HCT116 (cell line): ENCODE data around the gene CCL21. TPM values are rescaled to one million over a fixed set of nuclear protein-coding genes. Genes with fewer than 3 reads are reported as not detected.

ENCODE experiments used
- ATAC-seq: fragments of 200-7000 bp; cut with Tn5 transposase; 2 replicates; pipeline ENCODE4 v1.9.1; 2020; ENCODE audit warnings: mild to moderate bottlenecking, moderate library complexity
- BruUV-seq: library from RNA; stranded (reverse); fragments of 400-500 nt; replicated peaks from 2 replicates; lab custom pipeline; 2021; lab: Mats Ljungman, UMichigan
- CTCF ChIA-PET: fragments of 300-600 bp; sonication (Branson Sonifier 250); formaldehyde crosslinking; loops from one replicate; lab custom pipeline; 2021; ENCODE audit warnings: antibody characterized with exemption; lab: Charles Lee
- POLR2A ChIA-PET: fragments of 300-600, 350-600 bp; sonication (Branson Sonifier 250); formaldehyde crosslinking; loops from one replicate; lab custom pipeline; 2021; ENCODE audit warnings: antibody characterized with exemption; lab: Charles Lee
- RAD21 ChIA-PET, 2 experiments: fragments of 300-600 bp; sonication (Branson Sonifier 250); formaldehyde crosslinking; loops; one replicate each; lab custom pipeline; 2023; ENCODE audit warnings: low total read pairs in 2 of 2; ENCODE audit not compliant: uncharacterized antibody in 2 of 2, unreplicated experiment in 2 of 2, low non-redundant PET in 1 of 2; lab: Charles Lee
- DNase-seq: peaks from one replicate; pipeline ENCODE4 v3.0.0-alpha.2; 2010; ENCODE audit warnings: low read depth, low spot score
- H2AFZ ChIP-seq: fragments of 200-600 bp; shearing (Covaris generic), sonication (generic); 2 replicates; pipeline ENCODE4 v1.6.1; 2017; ENCODE audit warnings: low read depth, mixed run types, mixed read lengths, antibody characterized with exemption, low read length; ENCODE audit not compliant: poor library complexity, severe bottlenecking
- H3K27ac ChIP-seq: 2 replicates; pipeline ENCODE4 v1.5.1; 2012; ENCODE audit warnings: low read depth, low read length
- H3K27me3 ChIP-seq: fragments of 200-600 bp; sonication (generic); 2 replicates; pipeline ENCODE4 v1.6.1; 2016; ENCODE audit warnings: mixed run types, low read length, mixed read lengths; ENCODE audit not compliant: insufficient read depth
- H3K36me3 ChIP-seq, 2 experiments: fragments of 200-500 bp in 1 of 2; fragments of 200-600 bp in 1 of 2; sonication (Bioruptor generic) in 1 of 2; sonication (generic) in 1 of 2; 2 replicates each; pipeline versions ENCODE4 v1.5.1 to v1.6.1; 2014 to 2016; ENCODE audit warnings: low read length in 2 of 2, inconsistent platforms in 1 of 2, mixed read lengths in 1 of 2, mixed run types in 1 of 2; ENCODE audit not compliant: insufficient read depth in 2 of 2, control insufficient read depth in 1 of 2
- H3K4me1 ChIP-seq, 2 experiments: fragments of 200-600 bp in 1 of 2; sonication (generic) in 1 of 2; 2 replicates each; pipeline versions ENCODE4 v1.5.1 to v1.6.1; 2012 to 2017; ENCODE audit warnings: low read length in 2 of 2, inconsistent platforms in 1 of 2, mild to moderate bottlenecking in 1 of 2, mixed read lengths in 1 of 2, mixed run types in 1 of 2, moderate library complexity in 1 of 2; ENCODE audit not compliant: insufficient read depth in 2 of 2, control insufficient read depth in 1 of 2
- H3K4me2 ChIP-seq: fragments of 200-600 bp; sonication (generic); 2 replicates; pipeline ENCODE4 v1.6.1; 2017; ENCODE audit warnings: mixed run types, low read length, mixed read lengths
- H3K4me3 ChIP-seq, 2 experiments: fragments of 200-600 bp in 1 of 2; sonication (generic) in 1 of 2; replicated peaks in 1 of 2; 2 replicates each; pipeline ENCODE4 v1.5.1; 2011 to 2016; ENCODE audit warnings: low read length in 2 of 2, control low read depth in 1 of 2, low read depth in 1 of 2, mild to moderate bottlenecking in 1 of 2, mixed read lengths in 1 of 2, mixed run types in 1 of 2
- H3K79me2 ChIP-seq: fragments of 200-600 bp; sonication (generic); 2 replicates; pipeline ENCODE4 v1.6.1; 2017; ENCODE audit warnings: mild to moderate bottlenecking, mixed run types, low read length, moderate library complexity, mixed read lengths; ENCODE audit not compliant: insufficient read depth
- H3K9ac ChIP-seq: fragments of 200-600 bp; sonication (generic); 2 replicates; pipeline ENCODE4 v1.6.1; 2016; ENCODE audit warnings: low read length, mixed read lengths
- H3K9me2 ChIP-seq: fragments of 200-600 bp; sonication (generic), shearing (Covaris generic); 2 replicates; pipeline ENCODE4 v1.6.1; 2017; ENCODE audit warnings: mixed run types, mild to moderate bottlenecking, moderate library complexity; ENCODE audit not compliant: insufficient read depth
- H3K9me3 ChIP-seq, 2 experiments: fragments of 200-500 bp in 1 of 2; fragments of 200-600 bp in 1 of 2; sonication (Bioruptor generic) in 1 of 2; sonication (generic) in 1 of 2; 2 replicates each; pipeline ENCODE4 v1.6.1; 2014 to 2017; ENCODE audit warnings: low read length in 2 of 2, mixed read lengths in 2 of 2, inconsistent platforms in 1 of 2, low read depth in 1 of 2, mild to moderate bottlenecking in 1 of 2, mixed run types in 1 of 2, moderate library complexity in 1 of 2; ENCODE audit not compliant: control insufficient read depth in 1 of 2, insufficient read depth in 1 of 2
- H4K20me1 ChIP-seq: fragments of 200-600 bp; sonication (generic), shearing (Covaris generic); 2 replicates; pipeline ENCODE4 v1.6.1; 2017; ENCODE audit warnings: mixed run types, mild to moderate bottlenecking, moderate library complexity; ENCODE audit not compliant: insufficient read depth
- ELF1 ChIP-seq: IDR thresholded peaks from 2 replicates; pipeline ENCODE4 v1.6.1; 2012; ENCODE audit warnings: low read depth, borderline replicate concordance
- EZH2 ChIP-seq: fragments of 200-600 bp; sonication (generic); IDR thresholded peaks from 2 replicates; pipeline ENCODE4 v1.6.1; 2017; ENCODE audit warnings: antibody characterized with exemption, mixed run types
- EZH2phosphoT487 ChIP-seq: fragments of 200-600 bp; IDR thresholded peaks from 2 replicates; pipeline ENCODE4 v1.6.1; 2018; ENCODE audit warnings: antibody characterized with exemption, borderline replicate concordance
- FOSL1 ChIP-seq: IDR thresholded peaks from 2 replicates; pipeline ENCODE4 v1.6.1; 2012; ENCODE audit warnings: low read depth
- MAX ChIP-seq: IDR thresholded peaks from 2 replicates; pipeline ENCODE4 v1.6.1; 2012
- RAD21 ChIP-seq: IDR thresholded peaks from 2 replicates; pipeline ENCODE4 v1.6.1; 2012; ENCODE audit warnings: low read depth, mild to moderate bottlenecking
- SRF ChIP-seq: IDR thresholded peaks from 2 replicates; pipeline ENCODE4 v1.6.1; 2012; ENCODE audit warnings: low read depth
- TCF7L2 ChIP-seq: IDR thresholded peaks from 2 replicates; pipeline ENCODE4 v1.7.0; 2011; ENCODE audit warnings: borderline replicate concordance, inconsistent platforms; ENCODE audit not compliant: insufficient read depth, insufficient read length; ENCODE audit errors: extremely low read depth
- ZNF274 ChIP-seq: fragments of 200-500 bp; sonication (Bioruptor generic); IDR thresholded peaks from 2 replicates; pipeline ENCODE4 v1.6.1; 2014; ENCODE audit warnings: mild to moderate bottlenecking, low read depth, low read length, inconsistent platforms
- intact Hi-C: fragments of 100-400 bp; cut with micrococcal nuclease; formaldehyde crosslinking; loops from 2 replicates; pipeline ENCODE4 v1.10.0; 2022
- total RNA-seq: library from RNA; stranded (reverse); gene quantifications from one replicate; pipeline ENCODE4 v1.2.1, GENCODE V29; 2021; ENCODE audit not compliant: unreplicated experiment
- TF ChIP-seq, protein P1 (sequence below): IDR thresholded peaks from 2 replicates; pipeline ENCODE4 v1.6.1; 2012

Gene CCL21
- total RNA-seq, 1 experiment from 2014 or later, result 0.74 TPM

DNA sequence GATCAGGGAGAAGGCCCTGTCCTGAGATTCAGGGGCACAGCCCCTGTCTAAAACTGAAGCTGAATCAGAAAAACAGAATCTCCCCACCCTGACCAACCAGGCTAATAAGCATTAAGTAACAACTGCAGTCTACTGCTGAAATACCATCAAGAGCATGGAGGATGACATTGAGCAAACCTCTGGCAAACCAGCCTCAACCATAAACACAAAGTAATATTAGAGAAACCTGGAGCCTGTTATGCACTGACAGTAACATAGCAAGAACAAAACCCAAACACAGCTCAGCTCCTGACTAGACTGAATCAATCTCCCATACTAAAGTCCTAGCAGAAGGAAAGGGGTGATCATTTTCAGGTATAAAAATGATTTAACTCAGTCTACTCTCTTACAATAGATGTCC lies 24.8 kb upstream of the CCL21 start:
- no peaks in the 10 kb centered on the region for H3K4me1 ChIP-seq
- no peaks in the 10 kb centered on the region for H3K9me3 ChIP-seq
- no peak overlapping the region for H3K4me3 ChIP-seq
- H3K36me3 ChIP-seq, result no peaks in the 10 kb centered on the region
- TF ChIP-seq TCF7L2 (no peak), SRF (no peak)
- TF ChIP-seq, protein P1, sequence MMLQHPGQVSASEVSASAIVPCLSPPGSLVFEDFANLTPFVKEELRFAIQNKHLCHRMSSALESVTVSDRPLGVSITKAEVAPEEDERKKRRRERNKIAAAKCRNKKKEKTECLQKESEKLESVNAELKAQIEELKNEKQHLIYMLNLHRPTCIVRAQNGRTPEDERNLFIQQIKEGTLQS, result no peak
- no peak overlapping the region for H3K4me2 ChIP-seq
- no peaks in the 10 kb centered on the region for H3K27me3 ChIP-seq
- no peak for DNase-seq
- no peaks in the 10 kb centered on the region for H3K79me2 ChIP-seq
- no peak overlapping the region for H3K27ac ChIP-seq
- no peak overlapping the region for H3K9ac ChIP-seq
- no peak overlapping the region for H2AFZ ChIP-seq
- no peak for ATAC-seq
- no peaks in the 10 kb centered on the region for H3K9me2 ChIP-seq
- intact Hi-C loops, result no loop called here
- no peaks in the 10 kb centered on the region for H4K20me1 ChIP-seq
- BruUV-seq, result no TSS peak
- POLR2A ChIA-PET, result no interaction called here
- CTCF ChIA-PET, result no interaction called here
- RAD21 ChIA-PET, result no interaction called here

GRCh38 chr9:34732886-34733285 lies 22.9 kb upstream of the CCL21 start:
- H3K79me2 ChIP-seq, result no peaks in the 10 kb centered on the region
- no peaks in the 10 kb centered on the region for H3K36me3 ChIP-seq
- no peak overlapping the region for H2AFZ ChIP-seq
- ChIA-PET CTCF (no interaction called here), POLR2A (no interaction called here), RAD21 (no interaction called here)
- H3K4me3 ChIP-seq, result no peak overlapping the region
- no peaks in the 10 kb centered on the region for H3K27me3 ChIP-seq
- no peaks in the 10 kb centered on the region for H3K4me1 ChIP-seq
- no peak overlapping the region for H3K4me2 ChIP-seq
- ATAC-seq (no peak), DNase-seq (no peak)
- H4K20me1 ChIP-seq, result no peaks in the 10 kb centered on the region
- H3K9me3 ChIP-seq, result no peaks in the 10 kb centered on the region
- TF ChIP-seq FOSL1, result no peak
- no peak for TF ChIP-seq ELF1
- TF ChIP-seq EZH2, result no peak
- no peak for TF ChIP-seq MAX
- no peak for TF ChIP-seq ZNF274
- TF ChIP-seq RAD21, result no peak
- no peak for TF ChIP-seq EZH2phosphoT487
- TF ChIP-seq, all 23 proteins: peak for 0
- Histone ChIP-seq H3K9me2 (no peaks in the 10 kb centered on the region), H3K9ac (no peak overlapping the region), H3K27ac (no peak overlapping the region)
- intact Hi-C loops, result no loop called here
- BruUV-seq, result no TSS peak
